DMS79 (cell line): ENCODE results near the gene GOLGA7B.
"Not testable (repeated sequence)": the region's sequence is repeated elsewhere in the genome, so short reads cannot be mapped to it uniquely, and the experiment has no call there.

Experiments
- DNase-seq: peaks from one replicate; lab custom pipeline; 2025; lab: John Stamatoyannopoulos, UW

Gene GOLGA7B

GRCh38 chr10:97831259-97831658, 18.4 kb upstream of the GOLGA7B start:
- DNase-seq = no peak

GRCh38 chr10:97836446-97836845, 13.2 kb upstream of the GOLGA7B start:
- DNase-seq = no peak

GRCh38 chr10:97838091-97838490, 11.6 kb upstream of the GOLGA7B start:
- DNase-seq = no peak

GRCh38 chr10:97841166-97841565, 8.5 kb upstream of the GOLGA7B start:
- not testable (repeated sequence) for DNase-seq

- not testable (repeated sequence) for DNase-seq
These were observed 7.5 kb upstream of the GOLGA7B start for GRCh38 chr10:97842114-97842513.

- no peak for DNase-seq
These were observed 6.9 kb upstream of the GOLGA7B start for GRCh38 chr10:97842656-97843280.

GRCh38 chr10:97843281-97843671, 6.4 kb upstream of the GOLGA7B start:
- peak; percentile 75 for DNase-seq

GRCh38 chr10:97843972-97844371, 5.7 kb upstream of the GOLGA7B start:
- DNase-seq = not testable (repeated sequence)

- DNase-seq = no peak
These were observed 5.0 kb upstream of the GOLGA7B start for GRCh38 chr10:97844678-97845077.

GRCh38 chr10:97849103-97849686, 448 bp upstream of the GOLGA7B start:
- DNase-seq = peak; percentile 87

- DNase-seq = peak; percentile 8
These were observed 803 bp downstream of the GOLGA7B start for GRCh38 chr10:97850446-97850845.

GRCh38 chr10:97851341-97852001, 1.8 kb downstream of the GOLGA7B start:
- no peak for DNase-seq

- no peak for DNase-seq
These were observed 2.6 kb downstream of the GOLGA7B start for GRCh38 chr10:97852277-97852676.

- DNase-seq = no peak
These were observed 3.3 kb downstream of the GOLGA7B start for GRCh38 chr10:97852840-97853405.

GRCh38 chr10:97854743-97855142, 5.1 kb downstream of the GOLGA7B start:
- no peak for DNase-seq

- DNase-seq = no peak
These were observed 8.4 kb downstream of the GOLGA7B start for GRCh38 chr10:97858001-97858439.

- DNase-seq = no peak
These were observed 11.6 kb downstream of the GOLGA7B start for GRCh38 chr10:97861097-97861750.

GRCh38 chr10:97861924-97862323, 12.3 kb downstream of the GOLGA7B start:
- no peak for DNase-seq

GRCh38 chr10:97863808-97864207, 14.2 kb downstream of the GOLGA7B start:
- DNase-seq = no peak

- no peak for DNase-seq
These were observed 15.8 kb downstream of the GOLGA7B start for GRCh38 chr10:97865488-97865887.

- no peak for DNase-seq
These were observed 17.0 kb downstream of the GOLGA7B start for GRCh38 chr10:97866524-97867219.
